Right cardiac atrium (tissue), 5 donors: ENCODE results near the gene WBP1L. TPM values are rescaled to one million over a fixed set of nuclear protein-coding genes. Genes with fewer than 3 reads are reported as not detected.
A peak's percentile ranks its signal among the peaks of the same experiment; 100 is the strongest.

Experiments
- ATAC-seq, 2 donors: fragments of 200-7000 bp; cut with Tn5 transposase; one replicate each; pipeline versions ENCODE4 v1.8.0 to v1.9.1; 2020; ENCODE audit warnings: moderate library complexity in 2 of 2, mild to moderate bottlenecking in 1 of 2
- DNase-seq, 3 donors: peaks; one replicate each; pipeline ENCODE4 v3.0.0-alpha.2; 2020
- H3K27ac ChIP-seq: one replicate; pipeline ENCODE4 v1.5.1; 2013; ENCODE audit warnings: mild to moderate bottlenecking, low read length, control low read depth, moderate library complexity
- H3K27me3 ChIP-seq: one replicate; pipeline ENCODE4 v1.6.1; 2013; ENCODE audit not compliant: control insufficient read depth, insufficient read depth
- H3K4me1 ChIP-seq: one replicate; pipeline ENCODE4 v1.6.1; 2013; ENCODE audit warnings: low read length; ENCODE audit not compliant: control insufficient read depth, insufficient read depth
- H3K4me3 ChIP-seq: one replicate; pipeline ENCODE4 v1.5.1; 2013; ENCODE audit warnings: low read length, control low read depth
- H3K9me3 ChIP-seq: one replicate; pipeline ENCODE4 v1.6.1; 2013; ENCODE audit warnings: low read length; ENCODE audit not compliant: control insufficient read depth
- WGBS: extraction: QIAGEN DNeasy Blood & Tissue Kit; methylation state at CpG from one replicate; pipeline ENCODE4 v1.1.7; 2013; 5-methylcytosine and 5-hydroxymethylcytosine counted together
- intact Hi-C, 4 donors: fragments of 100-400 bp; cut with DNase I; formaldehyde crosslinking; loops; one replicate each; pipeline versions ENCODE4 v1.11.0 to v1.14.0; 2022 to 2023
- polyA plus RNA-seq: library from polyadenylated mRNA; stranded (reverse); fragments of 200-250 nt; gene quantifications from one replicate; pipeline ENCODE4 v1.2.3, GENCODE V29; 2013
- total RNA-seq, 4 donors: library from RNA; stranded (reverse); fragmentation: NEBNext Ultra II Directional; extraction: Animal tissue kit (Norgen Biotek cat#: 25700); gene quantifications; one replicate each; pipeline ENCODE4 v1.2.1, GENCODE V29; 2021
- donor health status: healthy with polysubstance abuse.
- donor health status: DM: no; HTN: yes; CAD: no.
- donor health status: DM: no; HTN: no; CAD: no.
- donor health status: DM: no; HTN: yes; CAD: no; lungs with severe emphysema.
- donor health status: DM: yes; HTN: yes; CAD: no.

The WBP1L gene
- total and polyA plus RNA-seq, 5 donors, result 19.1 to 50.5 (median 36.9) TPM

DNA sequence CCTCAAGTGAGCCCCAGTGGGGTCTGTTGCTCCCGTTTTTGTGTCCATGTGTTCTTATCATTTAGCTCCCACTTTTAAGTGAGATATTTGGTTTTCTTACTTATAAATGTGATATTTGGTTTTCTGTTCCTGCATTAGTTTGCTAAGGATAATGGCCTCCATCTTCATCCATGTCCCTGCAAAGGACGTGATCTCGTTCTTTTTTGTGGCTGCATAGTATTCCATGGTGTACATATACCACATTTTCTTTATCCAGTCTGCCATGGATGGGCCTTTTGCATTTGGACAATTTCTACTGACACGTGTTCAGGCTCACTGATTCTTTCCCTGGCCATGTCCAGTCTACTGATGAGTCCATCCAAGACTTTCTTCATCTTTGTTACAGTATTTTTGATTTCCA, 19.8 kb upstream of the WBP1L start:
- 98% methylated on average over 4 of the region's 4 CpGs for WGBS
- ATAC-seq (no peak), DNase-seq (no peak)

GRCh38 chr10:102726274-102726673, 17.5 kb upstream of the WBP1L start:
- no peaks in the 10 kb centered on the region for H3K9me3 ChIP-seq
- peak in 1 of 3 donors; percentile 54 for DNase-seq
- intact Hi-C loops, result loop anchor here in 3 of 4 donors (5.0 kb wide), 3 partner anchors 101 to 176 kb away; no protein-coding TSS in a partner anchor
- no peak overlapping the region for H3K4me3 ChIP-seq
- H3K27ac ChIP-seq, result no peak overlapping the region
- WGBS, result 54% methylated on average over 3 of the region's 3 CpGs
- no peaks in the 10 kb centered on the region for H3K27me3 ChIP-seq
- ATAC-seq, result peak; percentile 19 to 34
- H3K4me1 ChIP-seq, result no peaks in the 10 kb centered on the region

More for the DNA sequence above, 19.8 kb upstream of the WBP1L start:
- Histone ChIP-seq H3K9me3 (no peaks in the 10 kb centered on the region), H3K4me1 (no peaks in the 10 kb centered on the region), H3K27ac (no peak overlapping the region), H3K27me3 (no peaks in the 10 kb centered on the region), H3K4me3 (no peak overlapping the region)
- intact Hi-C loops, result no loop called here

DNA sequence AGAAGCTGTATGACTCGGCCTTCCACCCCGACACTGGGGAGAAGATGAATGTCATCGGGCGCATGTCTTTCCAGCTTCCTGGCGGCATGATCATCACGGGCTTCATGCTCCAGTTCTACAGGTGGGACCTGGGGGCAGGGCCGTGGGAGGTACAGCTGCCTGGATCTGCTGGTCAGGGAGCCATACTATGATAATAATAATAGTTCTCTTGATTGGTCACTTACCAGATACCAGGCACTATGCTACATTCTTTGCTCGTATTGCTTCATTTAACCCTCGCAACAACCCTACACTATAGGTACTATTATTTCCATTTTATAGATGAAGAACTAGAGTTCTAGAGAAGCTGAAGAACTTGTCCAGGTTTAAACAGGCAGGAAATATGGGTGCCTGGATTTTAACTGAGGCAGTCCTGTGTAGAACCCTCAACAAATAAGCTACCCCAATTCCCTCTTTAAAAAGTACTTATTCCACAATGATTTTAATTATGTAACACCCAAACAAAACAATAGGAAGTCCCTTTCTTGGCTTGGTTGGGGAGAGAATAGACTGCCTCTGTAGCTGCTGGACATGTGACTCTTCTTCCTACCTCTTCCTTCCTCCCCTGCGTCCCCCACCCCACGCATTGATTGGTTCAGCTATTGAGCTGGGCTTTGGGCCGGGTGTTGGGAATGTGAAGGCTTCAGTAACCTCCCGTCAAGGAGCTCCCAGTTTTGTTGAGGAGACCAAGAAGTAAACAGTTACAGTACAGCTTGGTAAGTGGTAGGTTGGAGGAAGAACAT, 16.5 kb upstream of the WBP1L start:
- WGBS, result 66% methylated on average over 13 of the region's 13 CpGs
- Histone ChIP-seq H3K4me3 (no peak overlapping the region), H3K4me1 (no peaks in the 10 kb centered on the region), H3K9me3 (no peaks in the 10 kb centered on the region), H3K27ac (no peak overlapping the region), H3K27me3 (no peaks in the 10 kb centered on the region)
- DNase-seq (peak in 1 of 3 donors; percentile 55), ATAC-seq (no peak)
- intact Hi-C loops, result loop anchor here in 3 of 4 donors (5.0 kb wide), 3 partner anchors 100 to 175 kb away; no protein-coding TSS in a partner anchor

DNA sequence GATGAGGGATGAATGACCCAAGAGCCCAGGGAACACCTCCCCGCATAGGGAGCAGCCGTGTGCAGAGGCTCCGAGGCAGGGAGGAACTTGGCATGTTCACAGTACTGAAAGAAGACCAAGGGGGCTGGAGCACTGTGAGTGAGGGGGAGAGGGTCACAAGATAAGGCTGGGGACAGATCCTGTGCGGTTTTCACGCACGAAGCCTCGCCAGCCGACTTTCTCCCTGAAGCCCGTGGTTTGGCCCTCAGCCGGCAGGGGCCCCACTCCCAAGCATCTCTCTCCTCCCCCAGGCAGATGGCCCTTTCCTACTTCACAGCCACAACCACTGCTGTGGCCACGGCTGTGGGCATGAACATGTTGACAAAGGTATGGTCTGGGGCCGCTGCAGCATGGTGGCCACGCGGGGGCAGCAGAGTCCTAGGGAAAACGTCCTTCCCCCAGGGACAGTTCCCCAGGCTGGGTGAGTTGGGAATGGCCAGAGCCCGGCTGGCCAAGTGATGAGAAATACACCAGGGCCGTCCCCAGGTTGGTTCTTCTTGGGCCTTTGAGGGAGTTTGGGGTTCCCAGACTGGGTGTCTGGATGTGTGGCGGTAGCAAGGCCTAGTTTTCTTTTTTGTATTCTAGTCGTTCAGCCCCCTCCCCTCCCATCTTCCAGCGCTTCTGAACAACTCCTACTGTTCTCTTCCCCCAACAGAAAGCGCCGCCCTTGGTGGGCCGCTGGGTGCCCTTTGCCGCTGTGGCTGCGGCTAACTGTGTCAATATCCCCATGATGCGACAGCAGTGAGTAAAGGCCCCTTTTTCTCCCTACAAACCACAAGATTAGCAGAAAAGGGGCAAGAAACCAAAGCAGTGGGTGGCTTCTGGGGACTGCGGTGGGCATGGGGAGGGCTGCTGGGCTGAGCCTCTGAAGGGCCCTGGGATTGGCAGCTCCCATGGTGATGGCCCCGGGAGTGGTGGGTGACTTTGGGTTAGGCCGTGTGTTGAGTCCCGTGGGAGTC, 14.4 kb upstream of the WBP1L start:
- no peaks in the 10 kb centered on the region for H3K4me1 ChIP-seq
- ATAC-seq, result peak; percentile 92 to 95
- DNase-seq, result peak; percentile 89 to 95 (median 95)
- no peak overlapping the region for H3K4me3 ChIP-seq
- intact Hi-C loops, result loop anchor here (2.0 to 10.0 kb wide), 5 partner anchors 98 to 335 kb away; no protein-coding TSS in a partner anchor
- H3K27me3 ChIP-seq, result no peaks in the 10 kb centered on the region
- no peak overlapping the region for H3K27ac ChIP-seq
- H3K9me3 ChIP-seq, result no peaks in the 10 kb centered on the region
- WGBS, result 42% methylated on average over 30 of the region's 30 CpGs

- ATAC-seq (no peak), DNase-seq (no peak)
- Histone ChIP-seq H3K4me1 (no peaks in the 10 kb centered on the region), H3K27ac (no peak overlapping the region), H3K4me3 (no peak overlapping the region), H3K9me3 (no peaks in the 10 kb centered on the region), H3K27me3 (no peaks in the 10 kb centered on the region)
- 77% methylated on average over 5 of the region's 5 CpGs for WGBS
- intact Hi-C loops, result loop anchor here in 2 of 4 donors (5.0 to 10.0 kb wide), 2 partner anchors 171 to 333 kb away; no protein-coding TSS in a partner anchor
Measured at GRCh38 chr10:102731222-102731800, 12.4 kb upstream of the WBP1L start.

GRCh38 chr10:102732661-102733060, 11.1 kb upstream of the WBP1L start:
- intact Hi-C loops, result loop anchor here in 2 of 4 donors (5.0 to 10.0 kb wide), 2 partner anchors 170 to 332 kb away; no protein-coding TSS in a partner anchor
- no peak for ATAC-seq
- no peak overlapping the region for H3K27ac ChIP-seq
- H3K27me3 ChIP-seq, result no peaks in the 10 kb centered on the region
- 0% methylated on average over 1 of the region's 1 CpG for WGBS
- no peak overlapping the region for H3K4me3 ChIP-seq
- no peak for DNase-seq
- H3K9me3 ChIP-seq, result no peaks in the 10 kb centered on the region
- H3K4me1 ChIP-seq, result no peaks in the 10 kb centered on the region

- ATAC-seq (peak; percentile 44 to 81), DNase-seq (peak; percentile 71 to 78 (median 76))
- no peak overlapping the region for H3K27ac ChIP-seq
- no peak overlapping the region for H3K4me3 ChIP-seq
- intact Hi-C loops, result loop anchor here in 1 of 4 donors (10.0 kb wide), 1 partner anchor 330 kb away; no protein-coding TSS in a partner anchor
- H3K9me3 ChIP-seq, result no peaks in the 10 kb centered on the region
- H3K27me3 ChIP-seq, result no peaks in the 10 kb centered on the region
- WGBS, result 66% methylated on average over 9 of the region's 9 CpGs
- H3K4me1 ChIP-seq, result no peaks in the 10 kb centered on the region
Measured at GRCh38 chr10:102735065-102735562, 8.6 kb upstream of the WBP1L start.

DNA sequence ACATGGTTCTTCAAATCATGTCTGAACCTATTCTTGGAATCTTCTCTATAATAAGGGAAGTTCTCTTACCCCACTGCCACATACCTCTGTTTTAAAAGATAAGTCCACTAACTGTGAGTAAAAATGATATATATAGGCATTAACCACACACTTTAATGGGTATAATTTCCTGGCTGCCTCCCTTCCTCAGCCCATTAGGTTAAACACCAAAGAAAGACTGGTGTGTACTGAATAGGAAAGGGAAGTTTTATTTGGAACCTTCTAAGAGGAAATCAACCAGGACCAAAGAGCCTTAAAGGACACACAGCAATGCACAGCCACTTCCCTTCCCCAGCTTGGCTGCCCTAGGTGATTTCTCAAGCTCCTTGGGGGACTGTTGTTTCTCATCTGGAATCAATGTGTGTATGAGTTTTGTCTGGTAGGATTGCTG, 5.0 kb upstream of the WBP1L start:
- DNase-seq (no peak), ATAC-seq (peak in 1 of 2 donors; percentile 44)
- Histone ChIP-seq H3K4me3 (no peak overlapping the region), H3K4me1 (no peaks in the 10 kb centered on the region), H3K27me3 (no peaks in the 10 kb centered on the region), H3K9me3 (no peaks in the 10 kb centered on the region), H3K27ac (no peak overlapping the region)
- intact Hi-C loops, result loop anchor here in 1 of 4 donors (10.0 kb wide), 1 partner anchor 326 kb away; no protein-coding TSS in a partner anchor

- H3K27ac ChIP-seq, result no peak overlapping the region
- no peak overlapping the region for H3K4me3 ChIP-seq
- WGBS, result 74% methylated on average over 2 of the region's 2 CpGs
- H3K4me1 ChIP-seq, result peaks cover 4% of the 10 kb centered on the region
- intact Hi-C loops, result loop anchor here in 2 of 4 donors (5.0 to 10.0 kb wide), 3 partner anchors 37 to 75 kb away; no protein-coding TSS in a partner anchor
- no peak for DNase-seq
- ATAC-seq, result no peak
- H3K9me3 ChIP-seq, result no peaks in the 10 kb centered on the region
- no peaks in the 10 kb centered on the region for H3K27me3 ChIP-seq
Measured at GRCh38 chr10:102740229-102740628, 3.5 kb upstream of the WBP1L start.

DNA sequence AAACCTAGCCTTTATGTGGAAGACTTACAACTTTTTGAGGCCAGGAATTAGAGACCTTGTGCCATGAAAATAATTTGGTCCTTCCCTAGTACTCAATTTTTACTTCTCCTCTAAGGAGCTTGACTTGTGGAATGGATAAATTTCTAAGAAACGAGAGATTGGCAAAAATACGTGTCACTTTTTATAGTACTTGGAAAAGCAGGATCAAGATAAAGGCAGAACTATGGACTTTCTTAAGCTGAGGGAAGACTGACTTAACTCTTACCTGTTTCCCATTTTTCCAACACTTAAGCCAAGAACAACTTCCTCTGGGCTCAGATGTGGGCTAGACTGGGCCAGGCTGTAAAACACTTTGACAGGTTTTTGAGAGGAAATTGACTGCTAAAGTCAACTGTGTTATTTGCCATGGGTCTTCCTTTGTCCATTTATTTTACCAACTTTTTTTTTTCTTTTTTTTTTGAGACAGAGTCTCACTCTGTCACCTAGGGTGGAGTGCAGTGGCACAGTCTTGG, 2.0 kb upstream of the WBP1L start:
- Histone ChIP-seq H3K27ac (no peak overlapping the region), H3K4me1 (peaks cover 4% of the 10 kb centered on the region), H3K4me3 (no peak overlapping the region), H3K9me3 (no peaks in the 10 kb centered on the region), H3K27me3 (no peaks in the 10 kb centered on the region)
- DNase-seq, result no peak
- WGBS, result 62% methylated on average over 2 of the region's 2 CpGs
- intact Hi-C loops, result loop anchor here in 2 of 4 donors (5.0 to 10.0 kb wide), 3 partner anchors 36 to 73 kb away; no protein-coding TSS in a partner anchor
- ATAC-seq, result no peak
